ENCODE measurements around the gene ALDH1B1. TPM values are rescaled to one million over a fixed set of nuclear protein-coding genes. Genes with fewer than 3 reads are reported as not detected.

Gene ALDH1B1
- total and polyA plus RNA-seq, 9 of the 15 experiments (the other 6 are each of a cell fraction or from before 2014, with no cell fraction given): 8.6 to 46.5 (median 30.8) TPM

DNA sequence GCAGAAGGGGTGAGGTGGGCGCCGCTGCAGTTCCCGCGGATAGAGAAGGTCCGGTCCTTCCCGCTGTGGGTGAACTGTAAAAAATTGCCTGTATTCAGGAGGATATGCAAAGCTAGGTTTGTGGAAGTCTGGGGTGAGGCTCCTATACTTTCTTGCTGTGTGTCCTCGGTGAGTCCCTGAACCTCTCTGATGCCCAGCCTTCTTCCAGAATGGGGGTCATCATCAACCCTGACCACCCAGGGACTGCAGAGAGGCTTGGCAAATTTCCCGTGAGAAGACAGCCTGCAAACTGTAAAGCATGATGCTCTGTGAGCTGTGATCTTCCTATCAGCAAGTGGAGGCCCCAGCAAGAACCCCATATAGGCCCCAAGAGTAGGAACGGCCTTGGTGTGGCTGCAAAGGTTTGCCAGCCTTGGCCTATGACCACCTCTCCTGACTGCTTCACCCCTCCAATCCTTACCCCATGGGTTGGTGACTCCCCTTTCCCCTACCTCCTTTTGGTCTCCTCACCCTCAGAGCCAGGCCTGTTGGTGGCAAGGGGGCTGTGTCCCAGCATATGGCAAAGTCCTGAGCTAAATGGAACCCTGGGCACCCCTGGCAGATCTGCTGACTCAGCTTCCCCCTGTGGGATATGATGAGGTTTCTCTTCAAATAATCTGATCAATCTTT, 760 bp downstream of the ALDH1B1 start (continued):
- TF ChIP-seq SMARCA5 (IDR thresholded peaks at IDR 0.05) (peak; percentile 89; the same call in 1 of the 2 replicates), NUFIP1 (IDR thresholded peaks at IDR 0.05; ENCODE audit: partially characterized antibody) (no peak), DPF2 (IDR thresholded peaks at IDR 0.05) (no peak), PTBP1 (IDR thresholded peaks at IDR 0.05; ENCODE audit: low read depth, low read length) (0 out of 2 replicates have a peak, but pooled peaks have one; percentile 75), KDM1A (IDR thresholded peaks at IDR 0.05) (peak; percentile 70 to 81), ZBTB1 (CRISPR knock-in tag; IDR thresholded peaks at IDR 0.05; ENCODE audit: borderline replicate concordance, low read depth) (peak; percentile 27; the same call in 1 of the 2 replicates), REST (IDR thresholded peaks at IDR 0.05; ENCODE audit: borderline replicate concordance) (no peak), REST (CRISPR knock-in tag; IDR thresholded peaks at IDR 0.05; ENCODE audit: low read depth) (no peak), KDM4B (IDR thresholded peaks at IDR 0.05; ENCODE audit: borderline replicate concordance in 2 of 2, low read depth in 1 of 2) (no peak), CC2D1A (IDR thresholded peaks at IDR 0.05) (0 out of 2 replicates have a peak, but pooled peaks have one; percentile 19), ADNP (tag; IDR thresholded peaks at IDR 0.05) (no peak), ZBTB5 (IDR thresholded peaks at IDR 0.05) (no peak), EHMT2 (IDR thresholded peaks at IDR 0.05) (no peak), MAFF (IDR thresholded peaks at IDR 0.05; ENCODE audit: low read length) (peak; percentile 90)
- TF ChIP-seq, protein P1, sequence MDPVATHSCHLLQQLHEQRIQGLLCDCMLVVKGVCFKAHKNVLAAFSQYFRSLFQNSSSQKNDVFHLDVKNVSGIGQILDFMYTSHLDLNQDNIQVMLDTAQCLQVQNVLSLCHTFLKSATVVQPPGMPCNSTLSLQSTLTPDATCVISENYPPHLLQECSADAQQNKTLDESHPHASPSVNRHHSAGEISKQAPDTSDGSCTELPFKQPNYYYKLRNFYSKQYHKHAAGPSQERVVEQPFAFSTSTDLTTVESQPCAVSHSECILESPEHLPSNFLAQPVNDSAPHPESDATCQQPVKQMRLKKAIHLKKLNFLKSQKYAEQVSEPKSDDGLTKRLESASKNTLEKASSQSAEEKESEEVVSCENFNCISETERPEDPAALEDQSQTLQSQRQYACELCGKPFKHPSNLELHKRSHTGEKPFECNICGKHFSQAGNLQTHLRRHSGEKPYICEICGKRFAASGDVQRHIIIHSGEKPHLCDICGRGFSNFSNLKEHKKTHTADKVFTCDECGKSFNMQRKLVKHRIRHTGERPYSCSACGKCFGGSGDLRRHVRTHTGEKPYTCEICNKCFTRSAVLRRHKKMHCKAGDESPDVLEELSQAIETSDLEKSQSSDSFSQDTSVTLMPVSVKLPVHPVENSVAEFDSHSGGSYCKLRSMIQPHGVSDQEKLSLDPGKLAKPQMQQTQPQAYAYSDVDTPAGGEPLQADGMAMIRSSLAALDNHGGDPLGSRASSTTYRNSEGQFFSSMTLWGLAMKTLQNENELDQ (CRISPR knock-in tag; IDR thresholded peaks at IDR 0.05; ENCODE audit: borderline replicate concordance): 0 out of 2 replicates have a peak, but pooled peaks have one; percentile 47
